ENCODE measurements around the gene IFT81.

The IFT81 gene

GRCh38 chr12:110165540-110166159, 41.5 kb downstream of the IFT81 start:
- no peak for DNase-seq

GRCh38 chr12:110168732-110169455, 44.7 kb downstream of the IFT81 start:
- DNase-seq: no peak

GRCh38 chr12:110170535-110171185, 46.5 kb downstream of the IFT81 start:
- no peak for DNase-seq

- no peak for DNase-seq
These were observed 47.0 kb downstream of the IFT81 start for GRCh38 chr12:110171186-110171538.

- DNase-seq: no peak
These were observed 47.5 kb downstream of the IFT81 start for GRCh38 chr12:110171636-110172035.

- DNase-seq: no peak
These were observed 50.3 kb downstream of the IFT81 start for GRCh38 chr12:110174373-110174996.

- DNase-seq: no peak
These were observed 51.0 kb downstream of the IFT81 start for GRCh38 chr12:110175201-110175600.

- DNase-seq: no peak
These were observed 52.6 kb downstream of the IFT81 start for GRCh38 chr12:110176745-110177144.

- DNase-seq: no peak
These were observed 55.1 kb downstream of the IFT81 start for GRCh38 chr12:110179291-110179690.

- no peak for DNase-seq
These were observed 56.4 kb downstream of the IFT81 start for GRCh38 chr12:110180591-110181005.

- DNase-seq: peak in 1 of 2 experiments; percentile 3
These were observed 58.1 kb downstream of the IFT81 start for GRCh38 chr12:110182281-110182680.

- no peak for DNase-seq
These were observed 59.2 kb downstream of the IFT81 start for GRCh38 chr12:110183386-110183785.

- no peak for DNase-seq
These were observed 61.5 kb downstream of the IFT81 start for GRCh38 chr12:110185626-110186025.

GRCh38 chr12:110186059-110186458, 61.9 kb downstream of the IFT81 start:
- DNase-seq: no peak

GRCh38 chr12:110193196-110193595, 69.0 kb downstream of the IFT81 start:
- DNase-seq: no peak

GRCh38 chr12:110197003-110197402, 72.8 kb downstream of the IFT81 start:
- DNase-seq: no peak

GRCh38 chr12:110198386-110198785, 74.2 kb downstream of the IFT81 start:
- DNase-seq: no peak

GRCh38 chr12:110199339-110200123, 75.4 kb downstream of the IFT81 start:
- no peak for DNase-seq

- no peak for DNase-seq
These were observed 75.9 kb downstream of the IFT81 start for GRCh38 chr12:110200124-110200417.

- no peak for DNase-seq
These were observed 77.8 kb downstream of the IFT81 start for GRCh38 chr12:110201995-110202394.

- no peak for DNase-seq
These were observed 79.4 kb downstream of the IFT81 start for GRCh38 chr12:110203546-110203945.

GRCh38 chr12:110205931-110206330, 81.8 kb downstream of the IFT81 start:
- DNase-seq: no peak
